Ovary (tissue), 3 donors: Measurements from ENCODE around the gene NUP54.

Experiments used
- CTCF ChIP-seq, 3 donors: fragments of 450-650 bp in 2 of 3; fragments of 200-600 bp in 1 of 3; IDR thresholded peaks; one replicate each; pipeline versions ENCODE4 v1.5.1 to v1.8.0; 2016 to 2022; ENCODE audit warnings: antibody characterized with exemption in 3 of 3, mild to moderate bottlenecking in 1 of 3
- EP300 ChIP-seq: sonication (generic); formaldehyde crosslinking; IDR thresholded peaks from one replicate; pipeline ENCODE4 v1.6.1; 2017; ENCODE audit warnings: antibody characterized with exemption
- POLR2A ChIP-seq: fragments of 450-650 bp; IDR thresholded peaks from one replicate; pipeline ENCODE4 v1.6.1; 2017; ENCODE audit warnings: antibody characterized with exemption, mild to moderate bottlenecking, moderate library complexity
- donor health status: DM: no; HTN: no; CAD: no.

- TF ChIP-seq CTCF (IDR thresholded peaks at IDR 0.05) (no peak), EP300 (no peak), POLR2A (no peak)
Observed at GRCh38 chr4:76072760-76073159, 75.4 kb downstream of the NUP54 start.
